HG03066 (cell line): ENCODE results near the gene ELP6.
A peak's percentile ranks its signal among the peaks of the same experiment; 100 is the strongest.
"Not testable (repeated sequence)": the region's sequence is repeated elsewhere in the genome, so short reads cannot be mapped to it uniquely, and the experiment has no call there.

Experiments
- ATAC-seq: cut with Tn5 transposase; IDR thresholded peaks from one replicate; pipeline ENCODE4 v1.9.1; 2021; ENCODE audit warnings: low read depth; ENCODE audit not compliant: unreplicated experiment

Gene ELP6

DNA sequence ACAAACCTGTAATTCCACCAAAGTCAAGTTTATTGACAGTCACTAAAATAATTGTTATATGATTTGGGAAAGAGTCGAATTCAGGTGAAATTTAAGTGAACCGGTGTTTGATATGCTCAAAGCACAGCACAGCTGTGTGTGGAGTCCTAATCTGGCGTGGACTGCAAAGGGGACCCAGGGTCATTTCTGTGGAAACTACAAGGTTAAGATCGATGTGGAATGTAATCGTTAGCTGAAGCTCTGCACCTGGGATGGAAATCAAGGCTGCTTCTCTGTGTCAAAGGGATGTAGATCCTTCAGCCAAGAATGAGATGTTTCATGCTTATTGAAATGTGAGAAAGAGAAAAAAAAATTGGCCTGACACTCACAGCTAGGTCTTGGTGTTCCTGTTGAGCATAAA, 1.6 kb upstream of the ELP6 start:
- no peak for ATAC-seq

DNA sequence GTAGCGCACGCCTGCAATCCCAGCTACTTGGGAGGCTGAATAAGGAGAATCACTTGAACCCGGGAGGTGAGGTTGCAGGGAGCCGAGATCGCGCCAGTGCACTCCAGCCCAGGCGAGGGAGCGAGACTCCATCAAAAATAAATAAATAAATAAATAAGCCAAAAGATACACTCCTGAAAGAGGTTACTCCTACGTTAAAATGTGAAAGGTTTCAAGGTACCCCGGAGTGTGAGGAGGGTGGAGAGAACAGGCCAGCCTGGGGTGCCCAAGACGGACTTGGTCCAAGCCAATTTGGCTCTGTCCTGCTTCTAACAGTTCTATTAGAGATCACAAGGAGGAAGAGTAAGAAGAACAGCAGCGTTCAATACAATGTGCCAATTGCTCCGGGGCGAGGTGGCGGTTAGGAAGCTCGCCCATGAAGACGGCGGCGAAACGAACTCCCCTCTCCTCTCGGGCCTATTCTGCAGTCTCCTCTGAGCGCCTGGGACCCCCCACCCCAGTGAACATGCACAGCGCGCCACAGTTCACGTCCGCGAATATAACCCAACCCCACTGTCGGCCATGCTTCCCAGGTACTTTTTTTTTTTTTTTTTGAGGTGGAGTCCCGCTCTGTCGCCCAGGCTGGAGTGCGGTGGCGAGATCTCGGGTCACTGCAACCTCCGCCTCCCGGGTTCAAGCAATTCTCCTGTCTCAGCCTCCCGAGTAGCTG, 942 bp downstream of the ELP6 start:
- ATAC-seq = no peak

DNA sequence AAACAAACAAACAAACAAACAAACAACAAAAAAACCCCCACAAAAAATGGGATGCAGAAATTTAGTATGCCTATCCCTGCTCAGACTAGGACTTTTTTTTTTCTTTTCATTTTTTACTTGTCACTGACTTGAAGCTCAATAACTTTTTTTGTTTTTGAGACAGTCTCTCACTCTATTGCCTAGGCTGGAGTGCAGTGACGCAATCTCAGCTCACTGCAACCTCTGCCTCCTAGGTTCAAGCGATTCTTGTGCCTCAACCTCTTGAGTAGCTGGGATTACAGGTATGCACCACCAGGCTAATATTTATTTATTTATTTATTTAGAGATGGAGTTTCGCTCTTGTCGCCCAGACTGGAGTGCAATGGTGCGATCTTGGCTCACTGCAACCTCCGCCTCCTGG, 8.2 kb downstream of the ELP6 start:
- ATAC-seq = not testable (repeated sequence)

DNA sequence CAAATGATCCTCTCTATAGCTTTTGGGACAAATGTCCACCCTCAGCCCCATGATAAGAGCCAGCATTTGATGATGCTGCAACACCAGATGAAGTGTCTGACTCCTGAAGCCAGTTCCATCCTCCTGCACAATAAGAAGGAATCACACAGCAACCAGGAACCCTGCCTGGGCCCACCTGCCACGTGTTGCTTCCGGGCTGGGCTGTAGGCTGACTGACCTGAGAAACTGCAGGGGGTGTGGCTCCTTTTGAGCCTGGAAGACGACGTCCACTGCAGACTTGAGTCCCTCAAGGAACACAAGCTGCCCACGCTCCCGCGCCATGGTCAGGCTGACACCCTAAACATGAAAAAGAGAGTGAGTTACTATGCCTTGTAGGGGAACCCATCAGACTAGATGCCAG, 9.4 kb downstream of the ELP6 start:
- ATAC-seq = no peak

DNA sequence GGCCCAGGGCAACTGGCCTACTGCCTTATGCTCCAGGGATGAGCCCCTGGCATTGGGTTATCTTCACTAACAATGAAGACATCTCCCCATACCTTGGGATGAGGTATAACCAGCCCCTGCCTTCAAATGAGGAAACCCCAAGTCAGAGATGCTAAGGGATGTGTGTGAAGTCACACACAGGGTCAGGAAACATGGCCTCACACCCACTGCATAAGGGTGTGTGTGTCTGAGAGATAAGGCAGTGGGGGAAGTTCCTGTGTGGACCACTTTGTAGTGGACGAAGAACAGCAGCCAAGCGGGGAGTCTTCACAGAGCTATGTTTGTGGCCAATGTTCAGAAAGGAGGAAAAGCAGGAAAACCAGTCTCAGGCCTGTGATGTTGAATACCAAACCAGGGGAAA, 10.5 kb downstream of the ELP6 start:
- no peak for ATAC-seq

DNA sequence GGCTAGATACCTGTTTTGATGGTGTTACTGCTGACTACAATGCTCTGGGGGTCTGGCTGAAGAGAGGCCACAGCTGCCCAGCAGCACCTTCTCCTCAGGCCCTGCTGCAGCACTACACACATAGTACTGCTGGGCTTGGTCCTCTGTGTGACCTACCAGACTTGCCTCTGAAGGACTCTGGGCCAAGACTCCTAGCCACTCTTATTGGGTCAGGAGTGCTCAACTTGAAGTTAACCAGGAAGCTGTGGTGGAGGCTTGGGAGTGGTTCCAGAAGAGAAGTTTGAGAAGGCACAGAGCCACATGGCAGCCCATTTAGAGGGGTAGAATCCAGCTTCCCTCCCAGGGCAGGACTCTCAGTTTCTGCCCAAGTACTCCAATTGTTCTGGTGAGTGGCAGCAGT, 16.6 kb downstream of the ELP6 start:
- no peak for ATAC-seq

DNA sequence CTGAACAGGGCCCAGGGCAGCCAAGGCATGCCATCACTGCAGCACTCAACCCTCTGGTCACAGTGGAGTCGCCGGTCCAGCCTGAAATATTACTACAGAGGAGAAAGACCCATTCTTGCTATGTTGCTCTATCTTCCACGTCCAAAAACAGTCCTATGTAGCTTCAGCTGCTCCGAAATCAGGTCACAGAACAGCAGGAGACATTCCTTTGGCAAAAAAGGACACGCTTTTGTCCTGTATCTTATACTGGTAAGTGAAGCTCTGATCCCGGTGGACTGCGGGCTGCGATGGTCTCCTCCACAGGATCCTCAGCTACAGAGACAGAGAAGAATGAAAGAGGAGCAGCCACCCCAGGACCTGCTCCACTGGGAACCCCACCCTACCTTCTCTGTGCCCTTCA, 17.6 kb downstream of the ELP6 start:
- no peak for ATAC-seq

DNA sequence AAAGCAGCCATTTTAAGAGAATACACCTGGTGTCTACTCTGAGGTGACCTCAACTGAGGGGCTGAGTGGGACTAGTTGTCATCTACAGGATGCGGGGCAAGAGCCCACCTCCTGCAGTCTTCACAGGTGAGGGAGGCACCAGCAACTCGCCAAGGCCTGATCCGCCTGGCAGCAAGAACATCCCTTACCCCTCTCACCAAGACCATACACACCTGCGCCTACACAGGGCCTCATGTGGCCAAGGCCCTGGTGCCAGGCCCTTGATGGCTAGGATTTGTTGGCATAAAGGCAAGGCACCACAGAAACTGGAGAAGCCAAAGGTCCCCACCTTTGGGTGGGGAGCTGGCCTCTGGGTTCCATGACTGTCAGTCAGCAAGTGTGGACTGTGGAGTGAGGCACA, 18.4 kb downstream of the ELP6 start:
- ATAC-seq = no peak

DNA sequence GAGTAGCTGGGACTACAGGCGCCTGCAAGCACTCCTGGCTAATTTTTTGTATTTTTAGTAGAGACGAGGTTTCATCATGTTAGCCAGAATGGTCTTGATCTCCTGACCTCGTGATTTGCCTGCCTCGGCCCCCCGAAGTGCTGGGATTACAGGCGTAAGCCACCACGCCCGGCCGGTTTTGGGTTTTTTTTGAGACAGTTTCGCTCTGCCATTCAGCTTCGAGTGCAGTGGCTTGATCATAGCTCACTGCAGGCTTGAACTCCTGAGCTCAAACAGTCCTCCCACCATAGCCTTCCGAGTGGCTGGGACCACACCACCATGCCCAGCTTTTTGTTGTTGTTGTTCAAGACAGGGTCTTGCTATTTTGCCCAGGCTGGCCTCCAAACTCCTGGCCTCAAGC, 21.7 kb downstream of the ELP6 start:
- ATAC-seq = no peak

DNA sequence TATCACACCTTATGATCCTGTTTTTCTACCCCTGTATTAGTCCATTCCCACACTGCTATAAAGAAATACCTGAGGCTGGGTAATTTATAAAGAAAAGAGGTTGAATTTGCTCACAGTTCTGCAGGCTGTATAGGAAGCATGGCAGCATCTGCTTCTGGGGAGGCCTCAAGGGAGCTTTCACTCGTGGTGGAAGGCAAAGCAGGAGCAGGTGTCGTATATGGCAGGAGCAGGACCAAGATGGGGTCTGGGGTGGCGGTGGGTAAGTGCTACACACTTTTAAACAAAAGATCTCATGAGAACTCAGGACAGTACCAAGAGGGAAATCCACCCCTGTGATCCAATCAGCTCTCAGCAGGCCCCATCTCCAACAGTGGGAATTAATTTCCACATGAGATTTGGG, 22.3 kb downstream of the ELP6 start:
- ATAC-seq = no peak

DNA sequence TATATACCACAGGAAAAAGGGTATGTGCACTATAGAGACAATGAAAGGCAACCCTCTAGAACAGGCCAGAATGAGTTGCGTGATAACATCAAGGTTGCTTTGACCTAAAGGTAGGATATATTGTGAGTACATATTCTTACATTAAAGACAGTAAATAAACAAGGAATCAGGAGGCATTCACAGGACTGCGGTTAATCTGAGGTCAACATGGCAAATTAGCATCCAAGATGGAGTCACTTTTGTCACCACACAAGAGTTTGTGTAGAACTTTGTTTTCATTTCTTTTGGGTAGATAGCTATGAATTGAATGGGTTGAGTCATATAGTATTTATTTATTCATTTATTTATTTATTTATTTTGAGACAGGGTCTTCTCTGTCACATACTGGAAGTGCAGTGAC, 26.2 kb downstream of the ELP6 start:
- no peak for ATAC-seq

DNA sequence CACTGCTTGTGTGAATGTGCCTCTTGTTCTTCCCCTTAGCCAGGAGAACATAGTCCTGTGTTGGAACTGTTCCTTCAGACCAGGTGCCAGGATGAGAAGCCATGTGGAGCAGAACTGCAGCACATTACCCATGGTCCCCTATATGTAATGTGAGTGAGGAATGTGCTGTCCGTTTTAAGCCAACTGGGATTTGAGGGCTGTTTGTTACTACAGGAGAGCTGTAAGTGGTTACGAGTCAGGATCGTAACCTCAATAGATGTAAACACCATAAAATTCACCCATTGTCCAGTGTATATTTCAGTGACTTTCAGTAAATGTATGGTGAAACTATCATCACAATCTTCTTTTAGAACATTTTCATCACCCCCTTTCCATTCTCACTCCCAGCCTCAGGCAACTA, 27.7 kb downstream of the ELP6 start:
- no peak for ATAC-seq

DNA sequence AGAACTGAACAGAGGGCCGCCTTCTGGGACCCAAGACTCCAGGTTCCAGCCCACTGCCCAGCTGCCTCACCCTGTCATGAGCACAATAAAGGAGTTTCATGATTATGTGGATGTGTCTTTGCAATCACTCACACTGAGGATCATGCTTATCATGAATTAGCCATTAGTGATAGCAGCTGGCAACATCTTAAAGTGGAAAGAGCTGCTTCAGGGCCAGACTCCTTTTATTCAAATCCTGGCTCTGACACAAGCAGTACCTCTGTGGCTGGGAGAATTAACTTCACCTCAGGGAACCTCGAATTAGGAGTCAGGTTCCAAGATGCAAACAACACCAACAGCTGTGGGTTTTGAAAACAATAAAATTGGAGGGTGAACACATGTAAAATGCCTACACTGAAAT, 31.1 kb downstream of the ELP6 start:
- ATAC-seq = no peak

DNA sequence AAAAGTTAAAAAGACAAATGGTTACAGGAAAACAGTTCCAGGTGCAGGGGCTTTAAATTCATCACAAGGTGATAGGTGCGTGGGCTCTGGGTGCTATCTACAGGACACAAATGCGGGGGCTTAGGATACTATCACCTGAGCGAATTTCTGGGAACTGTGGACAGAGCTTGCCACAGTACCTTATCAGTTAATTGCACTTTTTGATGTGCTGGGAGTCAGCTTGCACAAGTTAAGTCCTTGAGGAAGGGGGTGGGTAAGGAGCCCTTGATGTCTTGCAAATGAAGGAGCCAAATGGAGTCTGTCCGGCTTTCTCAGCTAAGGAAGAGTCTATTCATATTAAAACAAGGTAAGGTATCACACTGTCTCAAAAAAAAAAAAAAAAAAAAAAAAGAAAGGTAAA, 31.7 kb downstream of the ELP6 start:
- not testable (repeated sequence) for ATAC-seq

DNA sequence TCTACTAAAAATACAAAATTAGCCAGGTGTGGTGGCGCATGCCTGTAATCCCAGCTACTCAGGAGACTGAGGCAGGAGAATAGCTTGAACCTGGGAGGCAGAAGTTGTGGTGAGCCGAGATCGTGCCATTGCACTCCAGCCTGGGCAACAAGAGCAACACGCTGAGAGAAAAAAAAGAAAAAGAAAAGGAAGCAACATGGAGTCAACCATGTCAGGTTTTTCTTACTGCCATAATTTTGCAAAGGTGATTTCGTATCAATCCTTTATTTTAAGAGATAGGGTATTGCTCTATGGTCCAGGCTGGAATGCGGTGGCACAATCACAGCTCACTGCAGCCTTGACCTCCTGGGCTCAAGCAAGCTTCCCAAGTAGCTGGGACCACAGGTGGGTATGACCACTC, 33.2 kb downstream of the ELP6 start:
- not testable (repeated sequence) for ATAC-seq

DNA sequence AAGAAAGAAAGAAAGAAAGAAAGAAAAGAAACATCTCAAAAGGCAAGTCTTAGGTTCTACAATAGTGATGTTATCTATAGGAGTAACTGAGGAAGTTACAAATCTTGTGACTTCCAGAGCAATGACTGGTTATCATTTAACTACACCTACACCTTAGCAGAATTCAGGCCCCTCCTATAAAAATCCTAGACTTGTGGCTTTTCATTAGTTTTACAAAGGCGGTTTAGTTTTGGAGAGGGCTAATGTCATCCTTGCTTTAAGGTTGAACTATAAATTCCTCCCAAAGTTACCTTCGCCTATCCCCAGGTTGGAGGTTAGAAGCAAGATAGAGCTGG, 33.7 kb downstream of the ELP6 start:
- ATAC-seq = no peak

DNA sequence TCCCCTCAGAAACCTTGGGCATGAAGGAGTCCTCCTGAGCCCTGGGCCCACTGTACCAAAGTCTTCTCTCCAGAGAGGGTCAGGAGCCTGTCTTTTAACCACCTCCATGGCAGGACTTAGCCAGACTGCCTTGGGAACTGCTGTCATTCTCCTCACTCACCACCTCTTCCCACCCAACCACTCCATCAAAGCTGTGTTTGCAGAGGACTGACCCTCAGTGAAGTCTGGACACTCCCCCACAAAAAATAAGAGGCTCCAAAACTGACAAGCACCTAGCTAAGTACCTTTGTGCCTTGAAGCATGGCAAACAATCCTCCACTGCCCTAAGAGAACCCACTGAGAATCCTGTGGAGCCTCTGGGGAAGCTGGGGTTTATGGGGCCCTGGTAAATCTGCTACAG, 35.5 kb downstream of the ELP6 start:
- no peak for ATAC-seq

DNA sequence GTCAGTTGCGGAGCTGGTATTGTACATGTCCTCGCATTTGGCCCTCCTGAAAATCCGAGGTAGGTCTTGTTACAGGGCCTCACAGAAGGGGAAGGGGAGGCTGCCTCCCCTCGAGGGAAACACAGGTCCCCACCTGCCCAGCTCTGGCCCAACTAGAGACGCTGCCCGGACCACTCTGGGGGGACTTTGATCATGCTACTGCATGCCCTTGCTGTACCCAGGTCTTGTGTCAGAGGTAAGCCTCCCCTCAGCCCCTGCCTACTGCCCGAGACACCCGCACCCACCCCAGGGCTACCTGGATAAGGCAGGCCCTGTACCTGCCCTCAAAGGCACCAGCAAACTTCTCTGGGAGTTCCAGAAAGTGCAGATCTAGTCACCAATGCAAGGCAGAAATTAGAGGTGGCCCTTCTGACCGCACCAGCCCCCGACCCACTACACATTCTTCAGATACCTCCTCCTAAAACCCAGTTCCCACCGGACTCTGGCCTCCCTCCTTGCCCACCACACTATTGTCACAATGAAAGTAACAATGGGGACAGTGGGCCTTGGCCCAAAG, 36.8 kb downstream of the ELP6 start:
- ATAC-seq = no peak

DNA sequence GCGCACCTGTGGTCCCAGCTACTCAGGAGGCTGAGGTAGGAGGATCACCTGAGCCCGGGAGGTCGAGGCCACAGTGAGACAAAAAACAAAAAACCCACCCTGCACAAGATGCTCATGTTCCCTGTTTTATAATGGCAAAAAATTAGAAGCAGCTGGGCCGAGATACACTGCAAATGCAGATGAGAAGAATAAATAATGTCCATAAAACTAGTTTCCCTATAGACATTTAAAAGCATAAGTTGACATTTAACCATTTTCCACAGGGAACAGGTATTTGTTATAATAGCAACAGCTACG, 37.2 kb downstream of the ELP6 start:
- ATAC-seq = no peak

DNA sequence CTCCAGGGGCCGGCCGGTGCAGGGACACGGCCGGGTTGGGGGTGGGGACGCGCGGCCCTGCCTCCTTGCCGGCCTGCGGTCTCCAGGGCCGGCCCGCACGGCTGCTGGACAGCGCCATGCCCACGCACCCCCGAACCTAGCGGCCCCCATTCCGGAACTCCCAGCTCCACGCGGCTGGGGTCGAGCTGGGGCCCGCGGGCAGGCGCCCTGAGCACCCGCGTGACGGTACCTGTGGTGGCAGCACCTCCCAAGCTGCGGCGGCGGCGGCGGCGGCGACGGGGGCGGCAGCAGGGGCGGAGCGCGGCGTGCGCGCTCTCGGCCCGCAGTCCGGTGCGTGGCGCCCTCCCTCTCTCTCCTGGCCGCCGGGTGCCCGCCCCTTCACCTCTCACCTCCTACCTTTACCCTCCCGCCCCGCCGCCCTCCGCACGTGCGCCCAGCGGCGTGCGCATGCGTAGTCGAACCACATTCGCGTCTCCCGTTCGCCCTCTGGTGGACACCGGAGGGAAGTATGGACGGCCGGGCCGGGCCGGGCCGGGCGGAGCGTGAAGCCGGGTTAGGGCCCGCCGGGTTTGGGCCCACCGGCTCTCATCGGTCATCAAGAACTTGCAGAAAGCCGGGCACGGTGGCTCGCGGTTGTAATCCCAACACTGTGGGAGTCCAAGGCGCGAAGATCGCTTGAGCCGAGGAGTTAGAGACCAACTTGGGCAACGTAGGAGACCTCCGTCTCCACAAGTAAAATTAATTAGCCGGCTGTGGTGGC, 37.8 kb downstream of the ELP6 start, which contains the start of gene SCAP:
SCAP (minus strand) TSS at position 372 of the 760 bp plus-strand sequence. CDS start 32,948 bp downstream, outside the sequence.
- ATAC-seq = peak; percentile 87

DNA sequence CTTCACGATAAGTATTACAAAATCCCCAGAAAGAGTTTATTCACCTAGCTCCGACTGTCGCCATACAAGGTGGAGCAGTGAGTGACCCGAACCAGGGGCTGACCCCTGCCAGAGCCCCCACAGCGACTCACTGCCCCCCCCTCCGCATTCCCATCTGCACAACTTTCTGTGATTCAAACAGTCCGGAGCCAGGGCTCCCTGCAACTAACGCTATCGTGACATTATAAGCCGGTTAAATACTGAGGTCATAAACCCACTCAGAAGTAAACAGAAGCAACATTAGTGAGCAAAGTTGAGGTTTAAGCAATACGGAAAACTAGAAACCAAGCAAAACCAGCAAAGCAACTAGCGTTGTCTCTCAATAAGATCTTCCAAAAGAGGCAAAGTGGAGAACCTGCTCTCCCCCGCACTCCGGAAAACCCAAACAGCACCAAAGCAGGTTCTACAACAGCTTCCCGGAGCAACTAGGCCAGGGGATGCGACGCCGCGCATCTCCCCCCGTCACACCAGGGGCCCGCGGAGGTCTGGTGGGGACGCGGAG, 38.4 kb downstream of the ELP6 start:
- ATAC-seq = no peak

DNA sequence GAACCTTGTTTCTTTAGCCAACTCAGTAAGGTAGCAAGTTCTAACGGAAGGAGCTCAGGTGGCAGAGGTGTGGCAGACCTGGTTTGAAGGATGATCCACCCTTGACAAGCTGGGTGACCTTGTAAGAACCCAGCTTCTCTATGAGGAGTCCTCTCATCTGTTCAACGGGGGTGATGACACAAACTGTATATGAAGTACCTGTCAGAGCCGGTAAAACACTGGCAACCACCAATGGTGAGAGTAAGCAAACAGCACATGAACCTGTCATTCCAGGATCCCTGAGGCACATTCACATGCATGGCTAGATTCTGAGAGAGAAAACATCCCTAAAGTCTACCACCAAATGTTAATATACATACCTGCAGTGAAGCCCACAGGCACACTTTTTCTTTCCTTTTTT, 40.1 kb downstream of the ELP6 start:
- no peak for ATAC-seq
